Peyer's patch (tissue), 4 donors: ENCODE data around the gene ELAC1. TPM values are rescaled to one million over a fixed set of nuclear protein-coding genes. Genes with fewer than 3 reads are reported as not detected.
A peak's percentile ranks its signal among the peaks of the same experiment; 100 is the strongest.
"Not testable (repeated sequence)": the region's sequence is repeated elsewhere in the genome, so short reads cannot be mapped to it uniquely, and the experiment has no call there.

ENCODE experiments used
- DNase-seq, 3 donors: peaks; one replicate each; pipeline ENCODE4 v3.0.0-alpha.2; 2017 to 2019
- H3K27ac ChIP-seq, 4 donors: fragments of 200-600 bp; sonication (generic); one replicate each; pipeline ENCODE4 v1.5.1; 2016 to 2019
- H3K27me3 ChIP-seq, 2 donors: fragments of 200-600 bp; sonication (generic); one replicate each; pipeline ENCODE4 v1.5.1; 2019
- H3K36me3 ChIP-seq, 3 donors: fragments of 200-600 bp; sonication (generic); one replicate each; pipeline ENCODE4 v1.5.1; 2016 to 2019
- H3K4me1 ChIP-seq, 4 donors: fragments of 200-600 bp; sonication (generic); one replicate each; pipeline ENCODE4 v1.5.1; 2016 to 2019
- H3K4me3 ChIP-seq, 4 donors: fragments of 200-600 bp; sonication (generic); 1 replicate in 3 of 4; 2 replicates in 1 of 4; pipeline ENCODE4 v1.5.1; 2016 to 2019; ENCODE audit warnings: mild to moderate bottlenecking in 1 of 4
- H3K9me3 ChIP-seq, 4 donors: fragments of 200-600 bp; sonication (generic); one replicate each; pipeline ENCODE4 v1.5.1; 2016 to 2019; ENCODE audit warnings: mild to moderate bottlenecking in 1 of 4
- POLR2A ChIP-seq, 2 donors: fragments of 450-650 bp; IDR thresholded peaks; one replicate each; pipeline ENCODE4 v1.5.1; 2017; ENCODE audit warnings: antibody characterized with exemption in 2 of 2, mild to moderate bottlenecking in 2 of 2, moderate library complexity in 2 of 2
- total RNA-seq, 4 donors: library from RNA; depleted of rRNA; stranded (reverse); fragments of >200 nt; gene quantifications; one replicate each; pipeline ENCODE4 v1.1.0, GENCODE V29; 2016
- TF ChIP-seq, protein P1 (sequence below), 6 experiments: fragments of 450-650 bp in 4 of 6; fragments of 200-600 bp in 2 of 6; sonication (generic) in 1 of 6; IDR thresholded peaks; one replicate each; pipeline ENCODE4 v1.5.1; 2017 to 2019; ENCODE audit warnings: antibody characterized with exemption in 6 of 6, mild to moderate bottlenecking in 3 of 6, moderate library complexity in 1 of 6

ELAC1 gene
- total RNA-seq, 4 donors from 2014 or later = 7.1 to 15.5 (median 8.5) TPM

- Histone ChIP-seq H3K4me1 (no peaks in the 10 kb centered on the region), H3K27ac (no peak overlapping the region), H3K36me3 (no peaks in the 10 kb centered on the region), H3K4me3 (no peak overlapping the region), H3K27me3 (no peaks in the 10 kb centered on the region), H3K9me3 (no peaks in the 10 kb centered on the region)
- no peak for DNase-seq
- TF ChIP-seq, protein P1, sequence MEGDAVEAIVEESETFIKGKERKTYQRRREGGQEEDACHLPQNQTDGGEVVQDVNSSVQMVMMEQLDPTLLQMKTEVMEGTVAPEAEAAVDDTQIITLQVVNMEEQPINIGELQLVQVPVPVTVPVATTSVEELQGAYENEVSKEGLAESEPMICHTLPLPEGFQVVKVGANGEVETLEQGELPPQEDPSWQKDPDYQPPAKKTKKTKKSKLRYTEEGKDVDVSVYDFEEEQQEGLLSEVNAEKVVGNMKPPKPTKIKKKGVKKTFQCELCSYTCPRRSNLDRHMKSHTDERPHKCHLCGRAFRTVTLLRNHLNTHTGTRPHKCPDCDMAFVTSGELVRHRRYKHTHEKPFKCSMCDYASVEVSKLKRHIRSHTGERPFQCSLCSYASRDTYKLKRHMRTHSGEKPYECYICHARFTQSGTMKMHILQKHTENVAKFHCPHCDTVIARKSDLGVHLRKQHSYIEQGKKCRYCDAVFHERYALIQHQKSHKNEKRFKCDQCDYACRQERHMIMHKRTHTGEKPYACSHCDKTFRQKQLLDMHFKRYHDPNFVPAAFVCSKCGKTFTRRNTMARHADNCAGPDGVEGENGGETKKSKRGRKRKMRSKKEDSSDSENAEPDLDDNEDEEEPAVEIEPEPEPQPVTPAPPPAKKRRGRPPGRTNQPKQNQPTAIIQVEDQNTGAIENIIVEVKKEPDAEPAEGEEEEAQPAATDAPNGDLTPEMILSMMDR (IDR thresholded peaks at IDR 0.05) = no peak
- TF ChIP-seq POLR2A (IDR thresholded peaks at IDR 0.05) = no peak
These were observed 12.6 kb upstream of the ELAC1 start for GRCh38 chr18:50955253-50955652.

DNA sequence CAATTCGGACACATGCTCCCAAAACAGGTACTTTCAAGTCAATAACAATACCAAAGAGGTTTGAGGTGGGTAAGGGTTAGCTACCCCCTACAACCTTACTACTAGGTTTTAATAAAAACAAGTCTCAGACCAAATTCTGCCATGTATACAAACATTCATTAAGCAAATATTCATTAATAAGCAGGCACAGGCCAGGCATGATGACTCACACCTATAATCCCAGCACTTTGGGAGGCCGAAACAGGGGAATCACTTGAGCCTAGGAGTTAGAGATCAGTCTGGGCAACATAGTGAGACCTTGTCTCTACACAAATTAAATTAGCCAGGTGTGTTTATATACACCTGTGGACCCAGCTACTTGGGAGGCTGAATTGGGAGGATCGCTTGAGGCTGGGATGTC is 11.7 kb upstream of the ELAC1 start:
- no peaks in the 10 kb centered on the region for H3K27me3 ChIP-seq
- H3K27ac ChIP-seq = no peak overlapping the region
- DNase-seq = no peak
- no peaks in the 10 kb centered on the region for H3K36me3 ChIP-seq
- no peak for TF ChIP-seq POLR2A (IDR thresholded peaks at IDR 0.05)
- TF ChIP-seq, protein P1 (IDR thresholded peaks at IDR 0.05) = no peak
- peaks cover 0 to 3% (median 0%) of the 10 kb centered on the region in 4 donors for H3K9me3 ChIP-seq
- no peak overlapping the region for H3K4me3 ChIP-seq
- H3K4me1 ChIP-seq = no peaks in the 10 kb centered on the region

GRCh38 chr18:50961974-50962373 is 5.9 kb upstream of the ELAC1 start:
- Histone ChIP-seq H3K9me3 (peaks cover 0 to 19% (median 6%) of the 10 kb centered on the region in 4 donors), H3K27ac (no peak overlapping the region), H3K36me3 (no peaks in the 10 kb centered on the region), H3K4me1 (no peaks in the 10 kb centered on the region), H3K4me3 (no peak overlapping the region), H3K27me3 (no peaks in the 10 kb centered on the region)
- DNase-seq = no peak
- TF ChIP-seq POLR2A (IDR thresholded peaks at IDR 0.05) = no peak
- TF ChIP-seq, protein P1 (IDR thresholded peaks at IDR 0.05) = no peak

GRCh38 chr18:50969448-50969847 is 1.6 kb downstream of the ELAC1 start:
- Histone ChIP-seq H3K9me3 (no peaks in the 10 kb centered on the region), H3K36me3 (peaks cover 0 to 1% (median 0%) of the 10 kb centered on the region in 3 donors), H3K4me1 (peaks cover 0 to 18% (median 0%) of the 10 kb centered on the region in 4 donors), H3K4me3 (peak overlapping the region in 1 of 4 donors; percentile 97), H3K27ac (no peak overlapping the region), H3K27me3 (no peaks in the 10 kb centered on the region)
- TF ChIP-seq POLR2A (IDR thresholded peaks at IDR 0.05) = no peak
- TF ChIP-seq, protein P1 (IDR thresholded peaks at IDR 0.05) = no peak
- no peak for DNase-seq

- DNase-seq = peak in 1 of 3 donors; percentile 63
- H3K9me3 ChIP-seq = no peaks in the 10 kb centered on the region
- TF ChIP-seq, protein P1 (IDR thresholded peaks at IDR 0.05) = no peak
- TF ChIP-seq POLR2A (IDR thresholded peaks at IDR 0.05) = no peak
- H3K4me3 ChIP-seq = no peak overlapping the region
- peak overlapping the region in 1 of 4 donors; percentile 31 for H3K27ac ChIP-seq
- no peaks in the 10 kb centered on the region for H3K27me3 ChIP-seq
- peaks cover 0 to 7% (median 0%) of the 10 kb centered on the region in 3 donors for H3K36me3 ChIP-seq
- H3K4me1 ChIP-seq = peaks cover 0 to 18% (median 0%) of the 10 kb centered on the region in 4 donors
These were observed 2.2 kb downstream of the ELAC1 start for GRCh38 chr18:50970006-50970405.

DNA sequence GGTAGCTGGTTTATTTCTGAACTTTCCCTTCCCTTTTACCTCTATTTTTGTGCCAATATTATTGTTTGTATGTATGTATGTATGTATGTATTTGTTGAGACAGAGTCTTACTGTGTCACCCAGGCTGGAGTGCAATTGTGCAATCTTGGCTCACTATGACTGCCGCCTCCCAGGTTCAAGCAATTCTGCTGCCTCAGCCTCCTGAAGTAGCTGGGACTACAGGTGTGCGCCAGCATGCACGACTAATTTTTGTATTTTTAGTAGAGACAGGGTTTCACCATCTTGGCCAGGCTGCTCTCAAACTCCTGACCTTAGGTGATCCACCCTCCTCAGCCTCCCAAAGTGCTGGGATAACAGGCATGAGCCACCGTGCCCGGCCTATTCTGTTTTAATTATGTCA is 4.6 kb downstream of the ELAC1 start:
- Histone ChIP-seq H3K27ac (peak overlapping the region in 2 of 4 donors; percentile 35 to 70), H3K36me3 (peaks cover 0 to 30% (median 0%) of the 10 kb centered on the region in 3 donors), H3K4me1 (peaks cover 0 to 18% (median 0%) of the 10 kb centered on the region in 4 donors)
- DNase-seq = peak in 1 of 3 donors; percentile 60
- not testable (repeated sequence) for H3K27me3 ChIP-seq, H3K9me3 ChIP-seq, H3K4me3 ChIP-seq
